Activated CD4-positive, alpha-beta memory T cell treated with anti-CD3 and anti-CD28 coated beads, Interleukin-2, amount 10 ng/mL, durations not matched to agents 7 days and 5 days (primary cell): ENCODE measurements around the gene SAMD4B. TPM values are rescaled to one million over a fixed set of nuclear protein-coding genes. Genes with fewer than 3 reads are reported as not detected.

Experiments used
- CTCF ChIA-PET: fragments of 350-600 bp; sonication (Branson Sonifier 250); formaldehyde crosslinking; loops from one replicate; lab custom pipeline; 2021; ENCODE audit warnings: antibody characterized with exemption, inconsistent platforms; lab: Charles Lee
- POLR2A ChIA-PET: fragments of 350-600 bp; sonication (Branson Sonifier 250); formaldehyde crosslinking; loops from one replicate; lab custom pipeline; 2021; ENCODE audit warnings: antibody characterized with exemption; lab: Charles Lee
- DNase-seq: peaks from one replicate; pipeline ENCODE4 v3.0.0-alpha.2; 2020
- H3K27ac Mint-ChIP-seq: one replicate; pipeline ENCODE4 v1.8.0; 2021; ENCODE audit warnings: mild to moderate bottlenecking, mixed read lengths
- H3K27me3 Mint-ChIP-seq: one replicate; pipeline ENCODE4 v1.8.0; 2021; ENCODE audit warnings: mixed read lengths
- H3K36me3 Mint-ChIP-seq: one replicate; pipeline ENCODE4 v1.8.0; 2021; ENCODE audit warnings: low read depth, mixed read lengths
- H3K4me1 Mint-ChIP-seq: one replicate; pipeline ENCODE4 v1.8.0; 2021; ENCODE audit warnings: mixed read lengths
- H3K4me3 Mint-ChIP-seq: one replicate; pipeline ENCODE4 v1.8.0; 2021; ENCODE audit warnings: mild to moderate bottlenecking, mixed read lengths
- H3K9me3 Mint-ChIP-seq: one replicate; pipeline ENCODE4 v1.8.0; 2021; ENCODE audit warnings: mixed read lengths
- total RNA-seq, 2 experiments: library from RNA; stranded (reverse); gene quantifications; one replicate each; pipeline ENCODE4 v1.2.3, GENCODE V29; 2021

SAMD4B gene, protein sequence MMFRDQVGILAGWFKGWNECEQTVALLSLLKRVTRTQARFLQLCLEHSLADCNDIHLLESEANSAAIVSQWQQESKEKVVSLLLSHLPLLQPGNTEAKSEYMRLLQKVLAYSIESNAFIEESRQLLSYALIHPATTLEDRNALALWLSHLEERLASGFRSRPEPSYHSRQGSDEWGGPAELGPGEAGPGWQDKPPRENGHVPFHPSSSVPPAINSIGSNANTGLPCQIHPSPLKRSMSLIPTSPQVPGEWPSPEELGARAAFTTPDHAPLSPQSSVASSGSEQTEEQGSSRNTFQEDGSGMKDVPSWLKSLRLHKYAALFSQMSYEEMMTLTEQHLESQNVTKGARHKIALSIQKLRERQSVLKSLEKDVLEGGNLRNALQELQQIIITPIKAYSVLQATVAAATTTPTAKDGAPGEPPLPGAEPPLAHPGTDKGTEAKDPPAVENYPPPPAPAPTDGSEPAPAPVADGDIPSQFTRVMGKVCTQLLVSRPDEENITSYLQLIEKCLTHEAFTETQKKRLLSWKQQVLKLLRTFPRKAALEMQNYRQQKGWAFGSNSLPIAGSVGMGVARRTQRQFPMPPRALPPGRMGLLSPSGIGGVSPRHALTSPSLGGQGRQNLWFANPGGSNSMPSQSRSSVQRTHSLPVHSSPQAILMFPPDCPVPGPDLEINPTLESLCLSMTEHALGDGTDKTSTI
- 10 to 100 TPM; 53.9 to 54.8 TPM for total RNA-seq

DNA sequence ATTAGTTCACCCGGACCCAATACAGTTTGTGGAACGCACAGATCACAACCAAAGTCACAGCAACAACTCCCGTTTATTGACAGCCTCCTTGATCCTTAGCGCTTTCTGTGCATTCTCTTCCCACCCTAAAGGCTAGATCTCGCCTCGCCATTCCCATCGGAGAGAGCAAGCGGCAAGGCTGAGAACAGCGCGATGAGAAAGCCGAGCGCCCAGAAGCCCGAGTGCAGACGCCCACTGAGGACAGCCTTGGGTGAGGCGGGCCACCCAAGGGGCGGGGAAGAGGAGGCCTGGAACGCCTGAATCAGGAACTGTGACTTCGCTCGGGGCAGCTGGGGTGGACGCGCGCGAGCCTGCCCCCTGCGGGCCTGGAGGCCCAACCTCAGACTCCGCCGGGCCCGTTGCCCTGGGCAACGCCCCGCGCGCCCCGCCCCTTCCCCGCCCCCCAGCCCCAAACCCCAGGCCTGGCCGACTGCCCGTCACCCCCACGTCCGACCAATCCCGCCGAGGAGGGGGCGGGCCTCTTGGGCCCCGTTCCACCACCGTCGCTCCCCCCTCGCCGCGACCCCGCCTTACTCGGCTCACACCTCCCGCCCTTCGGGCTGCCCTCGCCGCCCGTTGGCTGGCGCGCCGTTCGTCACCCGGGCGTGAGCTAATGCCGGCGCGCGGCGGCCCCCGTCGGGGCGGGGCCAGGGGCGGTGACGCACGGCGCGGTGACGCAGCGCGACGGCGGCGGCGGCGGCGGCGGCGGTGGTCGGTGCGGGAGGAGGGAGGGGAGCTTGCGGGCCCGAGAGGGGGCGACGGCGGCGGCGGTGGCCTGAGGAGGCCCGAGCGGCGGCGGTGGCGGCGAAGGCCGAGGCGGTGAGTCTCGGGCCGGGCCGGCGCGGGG lies at the start of gene SAMD4B:
SAMD4B (plus strand) TSS at position 703 of the 886 bp plus-strand sequence. CDS start 14,473 bp downstream, outside the sequence.
- Mint-ChIP-seq H3K27me3 (no peaks in the 10 kb centered on the region), H3K4me1 (peaks cover 71% of the 10 kb centered on the region), H3K27ac (peak within 1 kb of the TSS; percentile 95), H3K36me3 (peaks cover 14% of the 10 kb centered on the region), H3K4me3 (peak within 1 kb of the TSS; percentile 98), H3K9me3 (no peaks in the 10 kb centered on the region)
- peak; percentile 99 for DNase-seq
- CTCF ChIA-PET = interaction anchor here (0.6 to 1.3 kb wide), 15 partner anchors 8 to 954 kb away, joined by 3 to 14 read pairs (median 4); partner anchors contain the start of genes EID2, GGN, MED29 and PAF1
- POLR2A ChIA-PET = interaction anchor here (0.7 to 3.8 kb wide), 9 partner anchors 12 to 104 kb away, joined by 3 to 20 read pairs (median 5); partner anchors contain the start of genes MED29, PAF1, PLEKHG2 and RPS16

GRCh38 chr19:39293394-39293793 lies 48.8 kb upstream of the SAMD4B start:
- H3K4me3 Mint-ChIP-seq = no peak overlapping the region
- H3K27ac Mint-ChIP-seq = no peak overlapping the region
- H3K36me3 Mint-ChIP-seq = no peaks in the 10 kb centered on the region
- H3K9me3 Mint-ChIP-seq = no peaks in the 10 kb centered on the region
- ChIA-PET POLR2A (no interaction called here), CTCF (no interaction called here)
- peaks cover 21% of the 10 kb centered on the region for H3K27me3 Mint-ChIP-seq
- DNase-seq = no peak
- peaks cover 23% of the 10 kb centered on the region for H3K4me1 Mint-ChIP-seq

DNA sequence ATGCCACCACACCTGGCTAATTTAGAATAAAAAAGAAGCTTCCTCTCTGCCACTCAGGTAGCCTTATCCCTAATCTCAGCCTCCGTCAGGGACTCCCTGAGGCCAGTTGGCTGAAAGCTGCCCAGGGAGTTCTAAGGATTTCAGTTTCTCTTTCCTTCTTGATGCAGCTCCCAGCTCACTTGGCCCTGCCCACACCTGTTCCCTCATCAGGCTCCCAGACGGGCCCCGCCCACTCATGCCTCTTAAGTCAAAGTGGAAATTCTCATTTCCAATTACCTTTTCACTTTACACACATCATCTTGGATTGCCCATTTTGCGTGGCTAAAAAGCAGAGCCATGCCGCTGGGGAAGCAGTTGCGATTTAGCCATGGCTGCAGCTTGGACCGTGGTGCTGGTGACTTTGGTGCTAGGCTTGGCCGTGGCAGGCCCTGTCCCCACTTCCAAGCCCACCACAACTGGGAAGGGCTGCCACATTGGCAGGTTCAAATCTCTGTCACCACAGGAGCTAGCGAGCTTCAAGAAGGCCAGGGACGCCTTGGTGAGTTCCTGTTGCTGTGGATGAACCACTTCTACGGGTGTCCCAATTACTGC lies 46.1 kb upstream of the SAMD4B start, which contains the start of gene IFNL1:
IFNL1 (plus strand) TSS at position 353 of the 591 bp plus-strand sequence; CDS start at position 368, 15 bp downstream.
- DNase-seq = no peak
- Mint-ChIP-seq H3K27me3 (peaks cover 10% of the 10 kb centered on the region), H3K9me3 (no peaks in the 10 kb centered on the region), H3K36me3 (no peaks in the 10 kb centered on the region), H3K4me1 (peaks cover 42% of the 10 kb centered on the region), H3K4me3 (no peak within 1 kb of the TSS), H3K27ac (no peak within 1 kb of the TSS)
- POLR2A ChIA-PET = interaction anchor here (0.6 kb wide), 1 partner anchor 486 kb away, joined by 3 read pairs; no protein-coding TSS in a partner anchor
- CTCF ChIA-PET = no interaction called here

GRCh38 chr19:39296906-39297305 lies 45.3 kb upstream of the SAMD4B start:
- Mint-ChIP-seq H3K9me3 (no peaks in the 10 kb centered on the region), H3K4me3 (no peak overlapping the region), H3K27me3 (peaks cover 8% of the 10 kb centered on the region), H3K4me1 (peaks cover 43% of the 10 kb centered on the region), H3K36me3 (no peaks in the 10 kb centered on the region), H3K27ac (no peak overlapping the region)
- POLR2A ChIA-PET = no interaction called here
- CTCF ChIA-PET = no interaction called here
- no peak for DNase-seq

DNA sequence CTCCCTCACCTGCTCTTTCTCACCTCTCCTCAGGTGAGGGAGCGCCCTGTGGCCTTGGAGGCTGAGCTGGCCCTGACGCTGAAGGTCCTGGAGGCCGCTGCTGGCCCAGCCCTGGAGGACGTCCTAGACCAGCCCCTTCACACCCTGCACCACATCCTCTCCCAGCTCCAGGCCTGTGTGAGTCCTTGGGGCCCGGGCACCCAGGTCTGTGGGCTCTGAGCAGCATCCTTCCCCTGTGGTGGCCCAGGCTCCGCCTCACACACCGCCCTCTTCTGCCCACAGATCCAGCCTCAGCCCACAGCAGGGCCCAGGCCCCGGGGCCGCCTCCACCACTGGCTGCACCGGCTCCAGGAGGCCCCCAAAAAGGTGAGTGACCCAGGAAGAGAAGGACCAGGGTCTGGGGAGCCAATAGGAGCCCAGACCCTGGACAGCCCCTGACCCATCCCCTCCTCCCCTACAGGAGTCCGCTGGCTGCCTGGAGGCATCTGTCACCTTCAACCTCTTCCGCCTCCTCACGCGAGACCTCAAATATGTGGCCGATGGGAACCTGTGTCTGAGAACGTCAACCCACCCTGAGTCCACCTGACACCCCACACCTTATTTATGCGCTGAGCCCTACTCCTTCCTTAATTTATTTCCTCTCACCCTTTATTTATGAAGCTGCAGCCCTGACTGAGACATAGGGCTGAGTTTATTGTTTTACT lies 44.1 kb upstream of the SAMD4B start:
- CTCF ChIA-PET = no interaction called here
- H3K4me3 Mint-ChIP-seq = peak overlapping the region; percentile 65

GRCh38 chr19:39299404-39299803 lies 42.8 kb upstream of the SAMD4B start:
- POLR2A ChIA-PET = interaction anchor here (1.0 to 1.4 kb wide), 2 partner anchors 38 to 136 kb away, joined by 3 to 4 read pairs; partner anchors contain the start of gene RPS16
- Mint-ChIP-seq H3K4me3 (peak overlapping the region; percentile 8), H3K36me3 (no peaks in the 10 kb centered on the region), H3K27ac (peak overlapping the region; percentile 67), H3K27me3 (peaks cover 10% of the 10 kb centered on the region), H3K9me3 (no peaks in the 10 kb centered on the region), H3K4me1 (peaks cover 43% of the 10 kb centered on the region)
- CTCF ChIA-PET = interaction anchor here (0.6 to 1.4 kb wide), 2 partner anchors 37 to 177 kb away, joined by 4 read pairs; partner anchors contain the start of gene GMFG
- DNase-seq = peak; percentile 43

More for the DNA sequence above, 44.1 kb upstream of the SAMD4B start:
- Mint-ChIP-seq H3K9me3 (no peaks in the 10 kb centered on the region), H3K27me3 (peaks cover 8% of the 10 kb centered on the region), H3K4me1 (peaks cover 43% of the 10 kb centered on the region), H3K27ac (peak overlapping the region; percentile 86), H3K36me3 (no peaks in the 10 kb centered on the region)
- POLR2A ChIA-PET = interaction anchor here (1.1 to 1.4 kb wide), 3 partner anchors 37 to 137 kb away, joined by 4 to 5 read pairs (median 4); partner anchors contain the start of genes GMFG and RPS16
- DNase-seq = peak; percentile 89

- Mint-ChIP-seq H3K27me3 (peaks cover 11% of the 10 kb centered on the region), H3K9me3 (no peaks in the 10 kb centered on the region), H3K4me1 (peaks cover 43% of the 10 kb centered on the region), H3K27ac (peak overlapping the region; percentile 67), H3K4me3 (peak overlapping the region; percentile 8), H3K36me3 (no peaks in the 10 kb centered on the region)
- no peak for DNase-seq
- ChIA-PET POLR2A (interaction anchor here (1.0 kb wide), 1 partner anchor 38 kb away, joined by 3 read pairs; no protein-coding TSS in a partner anchor), CTCF (interaction anchor here (0.6 to 1.4 kb wide), 2 partner anchors 36 to 177 kb away, joined by 4 read pairs; partner anchors contain the start of gene GMFG)
These were observed 42.4 kb upstream of the SAMD4B start for GRCh38 chr19:39299832-39300231.

- CTCF ChIA-PET = no interaction called here
These were observed 41.2 kb upstream of the SAMD4B start for GRCh38 chr19:39301021-39301420.

DNA sequence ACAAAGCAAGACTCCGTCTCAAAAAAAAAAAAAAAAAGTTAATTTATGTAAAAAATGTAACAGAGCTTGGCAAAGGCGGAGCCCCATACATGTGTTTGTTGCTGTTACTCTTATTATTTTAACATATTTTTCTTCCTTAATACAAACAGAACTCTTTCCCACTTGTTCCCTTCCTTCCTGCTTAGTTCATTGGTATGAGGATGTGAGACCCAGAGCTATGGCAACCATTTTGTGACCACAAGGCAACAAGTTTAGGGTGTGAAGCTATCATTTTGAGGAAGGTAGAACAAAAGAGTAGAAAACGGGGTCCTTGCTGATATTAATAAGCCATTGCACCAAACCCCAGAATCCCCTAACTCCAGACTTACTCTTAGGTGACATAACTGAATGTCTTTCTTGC lies 40.7 kb upstream of the SAMD4B start:
- no peak overlapping the region for H3K27ac Mint-ChIP-seq
- no peak overlapping the region for H3K4me3 Mint-ChIP-seq
- H3K9me3 Mint-ChIP-seq = no peaks in the 10 kb centered on the region
- ChIA-PET POLR2A (no interaction called here), CTCF (no interaction called here)
- peaks cover 3% of the 10 kb centered on the region for H3K36me3 Mint-ChIP-seq
- no peak for DNase-seq
- peaks cover 36% of the 10 kb centered on the region for H3K4me1 Mint-ChIP-seq
- peaks cover 10% of the 10 kb centered on the region for H3K27me3 Mint-ChIP-seq

More at GRCh38 chr19:39301021-39301420, 41.2 kb upstream of the SAMD4B start:
- Mint-ChIP-seq H3K4me1 (peaks cover 40% of the 10 kb centered on the region), H3K9me3 (no peaks in the 10 kb centered on the region), H3K4me3 (no peak overlapping the region), H3K36me3 (no peaks in the 10 kb centered on the region), H3K27ac (no peak overlapping the region), H3K27me3 (peaks cover 10% of the 10 kb centered on the region)
- POLR2A ChIA-PET = no interaction called here
- no peak for DNase-seq

- Mint-ChIP-seq H3K4me3 (no peak overlapping the region), H3K4me1 (peaks cover 18% of the 10 kb centered on the region), H3K9me3 (no peaks in the 10 kb centered on the region), H3K27me3 (peaks cover 10% of the 10 kb centered on the region), H3K27ac (no peak overlapping the region), H3K36me3 (peaks cover 8% of the 10 kb centered on the region)
- ChIA-PET CTCF (no interaction called here), POLR2A (no interaction called here)
- DNase-seq = no peak
These were observed 38.6 kb upstream of the SAMD4B start for GRCh38 chr19:39303373-39304184.

DNA sequence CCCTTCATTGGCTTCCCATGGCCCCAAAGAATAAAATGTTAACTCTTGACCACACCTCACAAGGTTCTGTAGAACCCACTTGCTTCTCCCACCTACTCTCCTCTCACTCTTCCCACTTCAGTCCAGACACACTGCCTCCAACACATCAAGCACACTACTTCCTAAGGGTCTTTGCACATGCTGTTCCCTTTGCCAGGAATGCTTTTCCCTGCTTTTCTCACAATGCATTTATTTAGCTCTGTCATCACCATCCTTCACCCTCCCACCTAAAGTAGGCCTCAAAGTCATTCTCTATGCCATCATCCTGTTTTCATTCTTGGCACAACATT lies 38.1 kb upstream of the SAMD4B start:
- Mint-ChIP-seq H3K9me3 (no peaks in the 10 kb centered on the region), H3K36me3 (peaks cover 13% of the 10 kb centered on the region), H3K4me1 (peaks cover 14% of the 10 kb centered on the region), H3K27me3 (peaks cover 10% of the 10 kb centered on the region), H3K4me3 (no peak overlapping the region), H3K27ac (no peak overlapping the region)
- CTCF ChIA-PET = no interaction called here
- POLR2A ChIA-PET = no interaction called here
- no peak for DNase-seq
